NB4 (cell line): ENCODE measurements around the gene FCRL3.

Experiments
- MYC ChIP-seq: IDR thresholded peaks from 2 replicates; pipeline ENCODE4 v1.6.1; 2011; ENCODE audit warnings: low read depth, low read length
- POLR2A ChIP-seq: IDR thresholded peaks from 2 replicates; pipeline ENCODE4 v1.6.1; 2011; ENCODE audit warnings: mild to moderate bottlenecking; ENCODE audit not compliant: insufficient read length; ENCODE audit errors: extremely low read depth
- TF ChIP-seq, protein P1 (sequence below): IDR thresholded peaks from one replicate; pipeline ENCODE4 v1.5.1; 2012; ENCODE audit warnings: low read depth, low read length
- TF ChIP-seq, protein P2 (sequence below): IDR thresholded peaks from 2 replicates; pipeline ENCODE4 v1.6.1; 2011; ENCODE audit warnings: low read depth, low read length

DNA sequence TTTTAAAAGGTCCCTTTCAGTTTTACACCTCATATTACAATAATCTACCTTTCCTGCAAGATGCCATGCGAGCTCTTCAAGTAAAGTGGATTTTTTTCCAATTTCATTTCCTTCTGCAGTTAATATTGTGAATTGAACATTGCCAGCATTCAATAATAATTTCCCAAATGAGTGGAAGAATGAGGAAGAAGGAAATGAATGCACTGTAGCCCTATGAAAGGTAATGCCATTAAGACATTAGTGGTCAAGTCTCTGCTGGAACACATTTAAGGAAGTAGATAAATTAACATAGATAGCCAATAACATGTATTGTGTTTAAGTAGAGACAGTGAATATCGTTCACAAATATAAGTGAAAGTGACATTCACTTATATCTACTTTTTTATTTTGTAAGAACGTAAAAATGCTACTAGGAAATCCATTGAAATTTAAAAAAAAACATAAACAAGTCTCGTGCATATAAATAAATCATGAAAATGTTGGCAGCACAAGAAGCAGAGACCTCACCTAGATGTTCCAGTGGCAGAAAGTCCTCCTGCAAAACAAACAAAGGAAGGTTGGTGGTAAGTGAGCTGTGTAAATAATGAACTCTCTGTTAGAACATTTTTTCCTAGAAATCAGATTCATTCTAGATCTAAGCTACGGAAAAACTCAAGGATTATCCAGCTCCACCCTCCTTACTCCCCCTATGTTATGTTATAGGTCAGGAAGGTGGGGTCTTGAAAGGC, 17.7 kb downstream of the FCRL3 start:
- TF ChIP-seq POLR2A (no peak), MYC (no peak)
- TF ChIP-seq, protein P1, sequence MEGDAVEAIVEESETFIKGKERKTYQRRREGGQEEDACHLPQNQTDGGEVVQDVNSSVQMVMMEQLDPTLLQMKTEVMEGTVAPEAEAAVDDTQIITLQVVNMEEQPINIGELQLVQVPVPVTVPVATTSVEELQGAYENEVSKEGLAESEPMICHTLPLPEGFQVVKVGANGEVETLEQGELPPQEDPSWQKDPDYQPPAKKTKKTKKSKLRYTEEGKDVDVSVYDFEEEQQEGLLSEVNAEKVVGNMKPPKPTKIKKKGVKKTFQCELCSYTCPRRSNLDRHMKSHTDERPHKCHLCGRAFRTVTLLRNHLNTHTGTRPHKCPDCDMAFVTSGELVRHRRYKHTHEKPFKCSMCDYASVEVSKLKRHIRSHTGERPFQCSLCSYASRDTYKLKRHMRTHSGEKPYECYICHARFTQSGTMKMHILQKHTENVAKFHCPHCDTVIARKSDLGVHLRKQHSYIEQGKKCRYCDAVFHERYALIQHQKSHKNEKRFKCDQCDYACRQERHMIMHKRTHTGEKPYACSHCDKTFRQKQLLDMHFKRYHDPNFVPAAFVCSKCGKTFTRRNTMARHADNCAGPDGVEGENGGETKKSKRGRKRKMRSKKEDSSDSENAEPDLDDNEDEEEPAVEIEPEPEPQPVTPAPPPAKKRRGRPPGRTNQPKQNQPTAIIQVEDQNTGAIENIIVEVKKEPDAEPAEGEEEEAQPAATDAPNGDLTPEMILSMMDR: no peak
- TF ChIP-seq, protein P2, sequence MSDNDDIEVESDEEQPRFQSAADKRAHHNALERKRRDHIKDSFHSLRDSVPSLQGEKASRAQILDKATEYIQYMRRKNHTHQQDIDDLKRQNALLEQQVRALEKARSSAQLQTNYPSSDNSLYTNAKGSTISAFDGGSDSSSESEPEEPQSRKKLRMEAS: no peak
